ENCODE data around the gene SPATA12.

GRCh38 chr3:57063032-57063431 is 2.6 kb downstream of the SPATA12 start:
- TF ChIP-seq SP1 (IDR thresholded peaks at IDR 0.05), result no peak
- no peak for TF ChIP-seq CTCF (IDR thresholded peaks at IDR 0.05; ENCODE audit: low read depth, low read length, missing input control)
- TF ChIP-seq MAX (IDR thresholded peaks at IDR 0.05), result no peak
- no peak for TF ChIP-seq GABPA (IDR thresholded peaks at IDR 0.05 in 1 of 2, conservative IDR thresholded peaks at IDR 0.05 in 1 of 2)
- no peak for TF ChIP-seq TAF1 (conservative IDR thresholded peaks at IDR 0.05)
- no peak for TF ChIP-seq ZBTB33 (IDR thresholded peaks at IDR 0.05)
- TF ChIP-seq EGR1 (IDR thresholded peaks at IDR 0.05; ENCODE audit: low read depth in 2 of 2), result no peak
- TF ChIP-seq RAD21 (IDR thresholded peaks at IDR 0.05), result no peak
- TF ChIP-seq REST (IDR thresholded peaks at IDR 0.05), result no peak
- TF ChIP-seq ATF3 (IDR thresholded peaks at IDR 0.05), result no peak
- no peak for TF ChIP-seq JUND (IDR thresholded peaks at IDR 0.05)
- no peak for TF ChIP-seq HNF4A (conservative IDR thresholded peaks at IDR 0.05)

All from liver (tissue), 3 donors.